IMR-90 (cell line): Measurements from ENCODE around the gene ZBED2. TPM values are rescaled to one million over a fixed set of nuclear protein-coding genes. Genes with fewer than 3 reads are reported as not detected.
A peak's percentile ranks its signal among the peaks of the same experiment; 100 is the strongest.

ENCODE experiments used
- ATAC-seq: fragments of 200-7000 bp; cut with Tn5 transposase; 2 replicates; pipeline ENCODE4 v1.9.1; 2020; ENCODE audit warnings: low read depth, mild to moderate bottlenecking, moderate library complexity
- BruUV-seq: library from RNA; stranded (reverse); fragments of 400-500 nt; replicated peaks from 2 replicates; lab custom pipeline; 2021; lab: Mats Ljungman, UMichigan
- CTCF ChIA-PET: fragments of 300-600 bp; formaldehyde crosslinking; extraction: SDS; loops from one replicate; lab custom pipeline; 2021; ENCODE audit warnings: antibody characterized with exemption; lab: Yijun Ruan, JAX
- POLR2A ChIA-PET: fragments of 300-600 bp; sonication (Branson Sonifier 250); formaldehyde crosslinking; loops from one replicate; lab custom pipeline; 2022; ENCODE audit warnings: antibody characterized with exemption; ENCODE audit not compliant: unreplicated experiment; lab: Charles Lee
- DNase-seq: peaks from one replicate; pipeline ENCODE4 v3.0.0; 2013
- H2AFZ ChIP-seq: replicated peaks from 2 replicates; pipeline ENCODE3; 2013; ENCODE audit warnings: low read length, mild to moderate bottlenecking; ENCODE audit not compliant: poor library complexity
- H2AK5ac ChIP-seq: 2 replicates; pipeline ENCODE4 v1.6.1; 2013; ENCODE audit warnings: low read depth, low read length, inconsistent platforms
- H2AK9ac ChIP-seq: replicated peaks from 2 replicates; pipeline ENCODE3; 2013; ENCODE audit warnings: mild to moderate bottlenecking, low read depth, low read length, moderate library complexity; ENCODE audit not compliant: poor library complexity
- H2BK120ac ChIP-seq: 2 replicates; pipeline ENCODE4 v1.6.1; 2013; ENCODE audit warnings: low read depth, low read length, inconsistent platforms
- H2BK15ac ChIP-seq: 3 replicates; pipeline ENCODE4 v1.6.1; 2013; ENCODE audit warnings: low read depth, low read length, inconsistent platforms
- H2BK20ac ChIP-seq: 2 replicates; pipeline ENCODE4 v1.6.1; 2013; ENCODE audit warnings: low read depth, mild to moderate bottlenecking, inconsistent platforms, low read length, moderate library complexity
- H2BK5ac ChIP-seq: 2 replicates; pipeline ENCODE4 v1.6.1; 2013; ENCODE audit warnings: mild to moderate bottlenecking, low read depth, low read length, inconsistent platforms; ENCODE audit not compliant: poor library complexity, severe bottlenecking
- H3K14ac ChIP-seq: replicated peaks from 2 replicates; pipeline ENCODE4 v1.6.1; 2013; ENCODE audit warnings: low read depth, low read length, inconsistent platforms
- H3K18ac ChIP-seq: 2 replicates; pipeline ENCODE4 v1.6.1; 2013; ENCODE audit warnings: low read depth, low read length, control low read depth
- H3K23ac ChIP-seq: 2 replicates; pipeline ENCODE4 v1.6.1; 2013; ENCODE audit warnings: low read depth, low read length, inconsistent platforms
- H3K27ac ChIP-seq: 2 replicates; pipeline ENCODE4 v1.5.1; 2013; ENCODE audit warnings: mild to moderate bottlenecking, control low read depth, low read length; ENCODE audit not compliant: insufficient read depth
- H3K27me3 ChIP-seq: 2 replicates; pipeline ENCODE4 v1.6.1; 2013; ENCODE audit warnings: low read length; ENCODE audit not compliant: control insufficient read depth, insufficient read depth
- H3K36me3 ChIP-seq: 2 replicates; pipeline ENCODE4 v1.6.1; 2013; ENCODE audit warnings: low read length, mixed read lengths; ENCODE audit not compliant: control insufficient read depth, insufficient read depth
- H3K4ac ChIP-seq: 2 replicates; pipeline ENCODE4 v1.6.1; 2013; ENCODE audit warnings: low read depth, low read length, inconsistent platforms
- H3K4me1 ChIP-seq: 2 replicates; pipeline ENCODE4 v1.6.1; 2013; ENCODE audit warnings: low read length, mixed read lengths; ENCODE audit not compliant: control insufficient read depth, insufficient read depth
- H3K4me2 ChIP-seq: 2 replicates; pipeline ENCODE4 v1.6.1; 2013; ENCODE audit warnings: low read depth, mild to moderate bottlenecking, control low read depth, low read length, moderate library complexity
- H3K4me3 ChIP-seq: 2 replicates; pipeline ENCODE4 v1.5.1; 2013; ENCODE audit warnings: low read depth, mild to moderate bottlenecking, control low read depth, low read length, moderate library complexity; ENCODE audit not compliant: insufficient read depth
- H3K56ac ChIP-seq: 2 replicates; pipeline ENCODE4 v1.6.1; 2013; ENCODE audit warnings: low read length, inconsistent platforms; ENCODE audit not compliant: insufficient read depth; ENCODE audit errors: extremely low read depth
- H3K79me1 ChIP-seq, 2 experiments: 2 replicates each; pipeline ENCODE4 v1.6.1; 2013; ENCODE audit warnings: low read length in 2 of 2, inconsistent platforms in 1 of 2, low read depth in 1 of 2
- H3K9ac ChIP-seq: 2 replicates; pipeline ENCODE4 v1.6.1; 2013; ENCODE audit warnings: low read depth, low read length, control low read depth
- H3K9me1 ChIP-seq: 2 replicates; pipeline ENCODE4 v1.6.1; 2013; ENCODE audit warnings: low read length, inconsistent platforms; ENCODE audit not compliant: insufficient read depth
- H3K9me3 ChIP-seq: 2 replicates; pipeline ENCODE4 v1.6.1; 2013; ENCODE audit warnings: low read length; ENCODE audit not compliant: control insufficient read depth, insufficient read depth
- H4K20me1 ChIP-seq: 2 replicates; pipeline ENCODE4 v1.6.1; 2013; ENCODE audit warnings: low read length, inconsistent platforms; ENCODE audit not compliant: insufficient read depth
- H4K5ac ChIP-seq: 2 replicates; pipeline ENCODE4 v1.6.1; 2013; ENCODE audit warnings: mild to moderate bottlenecking, low read depth, low read length, control low read depth
- H4K8ac ChIP-seq, 2 experiments: 2 replicates each; pipeline ENCODE4 v1.6.1; 2013; ENCODE audit warnings: low read depth in 2 of 2, low read length in 2 of 2, control low read depth in 1 of 2, inconsistent platforms in 1 of 2
- H4K91ac ChIP-seq: 2 replicates; pipeline ENCODE4 v1.6.1; 2013; ENCODE audit warnings: low read depth, low read length, inconsistent platforms; ENCODE audit not compliant: insufficient read depth
- CEBPB ChIP-seq: IDR thresholded peaks from 2 replicates; pipeline ENCODE4 v1.6.1; 2012; ENCODE audit warnings: low read depth, low read length, improper control_type of control experiment
- CTCF ChIP-seq: conservative IDR thresholded peaks from 2 replicates; pipeline ENCODE4 v1.5.1; 2012; ENCODE audit warnings: mild to moderate bottlenecking, low read depth, low read length, improper control_type of control experiment
- FOS ChIP-seq: fragments of 150-350 bp; IDR thresholded peaks from 2 replicates; pipeline ENCODE4 v1.6.1; 2016; ENCODE audit warnings: low read depth, low read length
- MAFK ChIP-seq: IDR thresholded peaks from 2 replicates; pipeline ENCODE4 v1.6.1; 2012; ENCODE audit warnings: low read depth, low read length, improper control_type of control experiment
- MAZ ChIP-seq: IDR thresholded peaks from 2 replicates; pipeline ENCODE4 v1.6.1; 2012; ENCODE audit warnings: low read depth, mild to moderate bottlenecking, low read length, improper control_type of control experiment, moderate library complexity, borderline replicate concordance
- MXI1 ChIP-seq: IDR thresholded peaks from 2 replicates; pipeline ENCODE4 v1.6.1; 2012; ENCODE audit warnings: low read depth, mild to moderate bottlenecking, low read length, moderate library complexity, borderline replicate concordance
- NFE2L2 ChIP-seq: fragments of 150-350 bp; IDR thresholded peaks from 2 replicates; pipeline ENCODE4 v1.6.1; 2016; ENCODE audit warnings: low read depth, mild to moderate bottlenecking, low read length
- POLR2A ChIP-seq: IDR thresholded peaks from 2 replicates; pipeline ENCODE4 v1.6.1; 2012; ENCODE audit warnings: mild to moderate bottlenecking, low read depth, low read length
- RAD21 ChIP-seq: IDR thresholded peaks from 2 replicates; pipeline ENCODE4 v1.6.1; 2012; ENCODE audit warnings: low read length, improper control_type of control experiment
- USF2 ChIP-seq: fragments of 150-350 bp; IDR thresholded peaks from 2 replicates; pipeline ENCODE4 v1.6.1; 2017; ENCODE audit warnings: mild to moderate bottlenecking, antibody characterized with exemption, low read length, low read depth
- WGBS, 2 experiments: methylation state at CpG; one replicate each; pipeline versions ENCODE4 v1.1.5 to v1.1.7; 2013; ENCODE audit warnings: missing lambda C conversion rate in 2 of 2; ENCODE audit not compliant: insufficient read length in 1 of 2; ENCODE audit errors: extremely low coverage in 2 of 2; 5-methylcytosine and 5-hydroxymethylcytosine counted together
- dilution Hi-C: fragments of 300-500 bp; cut with HindIII; formaldehyde crosslinking; loops from one replicate; pipeline ENCODE4 v1.14.3; 2018; ENCODE audit warnings: low sequenced_read_pairs; ENCODE audit not compliant: unreplicated experiment
- in situ Hi-C: fragments of 300-500 bp; cut with MboI; formaldehyde crosslinking; loops from 3 replicates; pipeline ENCODE4 v1.14.3; 2019; ENCODE audit warnings: low sequenced_read_pairs, inconsistent platforms, mixed read lengths
- intact Hi-C: fragments of 100-400 bp; cut with micrococcal nuclease; formaldehyde crosslinking; loops from 2 replicates; pipeline ENCODE4 v1.10.0; 2022
- polyA plus RNA-seq, 3 experiments: library from polyadenylated mRNA; depleted of rRNA; stranded (reverse); fragments of >200 nt; gene quantifications; 2 replicates each; pipeline ENCODE4 v1.2.3, GENCODE V29; 2012; ENCODE audit warnings: low replicate concordance in 1 of 3
- total RNA-seq: library from RNA; depleted of rRNA; stranded (reverse); fragments of >200 nt; gene quantifications from 2 replicates; pipeline ENCODE4 v1.2.3, GENCODE V29; 2012

ZBED2 gene
- total and polyA plus RNA-seq, 2 of the 4 experiments (the other 2 are of a cell fraction) = 0.51 to 0.72 TPM

- H3K27ac ChIP-seq = no peak overlapping the region
Observed at GRCh38 chr3:111584744-111585143, 10.4 kb downstream of the ZBED2 start.

More at GRCh38 chr3:111584744-111585143, 10.4 kb downstream of the ZBED2 start:
- peaks cover 4% of the 10 kb centered on the region; the same call in 1 of the 2 replicates for H3K4me1 ChIP-seq
- no peaks in the 10 kb centered on the region for H3K36me3 ChIP-seq
- H3K79me1 ChIP-seq = no peaks in the 10 kb centered on the region
- H3K9me3 ChIP-seq = no peaks in the 10 kb centered on the region
- CTCF ChIA-PET = no interaction called here
- in situ Hi-C loops = loop anchor here (25.0 kb wide), 2 partner anchors 278 to 378 kb away; partner anchors contain the start of gene PHLDB2
- WGBS, 2 experiments = no CpG with 5 or more reads among the region's 1 CpG
- DNase-seq (no peak), ATAC-seq (no peak)
- no peaks in the 10 kb centered on the region for H3K27me3 ChIP-seq
- 0 out of 2 replicates have a peak overlapping the region, but pooled peaks have one; percentile 48 for H3K14ac ChIP-seq
- dilution Hi-C loops = no loop called here
- TF ChIP-seq MXI1 (no peak), CEBPB (no peak), NFE2L2 (no peak), MAZ (no peak), CTCF (no peak), FOS (no peak), RAD21 (no peak), USF2 (no peak), POLR2A (no peak), MAFK (no peak)
- H4K5ac ChIP-seq = no peak overlapping the region
- no peaks in the 10 kb centered on the region for H3K9me1 ChIP-seq
- H3K4me2 ChIP-seq = no peak overlapping the region
- H3K4me3 ChIP-seq = no peak overlapping the region
- H2BK120ac ChIP-seq = no peak overlapping the region
- no peak overlapping the region for H3K56ac ChIP-seq
- H2BK15ac ChIP-seq = peak overlapping the region; percentile 71; the same call in 2 of the 3 replicates
- POLR2A ChIA-PET = no interaction called here
- H2BK20ac ChIP-seq = peak overlapping the region; percentile 27; the same call in 1 of the 2 replicates
- H3K18ac ChIP-seq = no peak overlapping the region
- H2AFZ ChIP-seq = no peak overlapping the region
- H2AK9ac ChIP-seq = no peak overlapping the region
- H3K4ac ChIP-seq = peak overlapping the region; percentile 48; the same call in 1 of the 2 replicates
- 0 out of 2 replicates have a peak overlapping the region, but pooled peaks have one; percentile 48 for H2AK5ac ChIP-seq
- H3K23ac ChIP-seq = no peak overlapping the region
- intact Hi-C loops = no loop called here
- no TSS peak for BruUV-seq
- H4K20me1 ChIP-seq = no peaks in the 10 kb centered on the region
- no peak overlapping the region for H3K9ac ChIP-seq
- H4K91ac ChIP-seq = no peak overlapping the region
- no peak overlapping the region for H4K8ac ChIP-seq
- no peak overlapping the region for H2BK5ac ChIP-seq
